ENCODE results near the gene TTC23L. TPM values are rescaled to one million over a fixed set of nuclear protein-coding genes. Genes with fewer than 3 reads are reported as not detected.
A peak's percentile ranks its signal among the peaks of the same experiment; 100 is the strongest.

Gene TTC23L, protein sequence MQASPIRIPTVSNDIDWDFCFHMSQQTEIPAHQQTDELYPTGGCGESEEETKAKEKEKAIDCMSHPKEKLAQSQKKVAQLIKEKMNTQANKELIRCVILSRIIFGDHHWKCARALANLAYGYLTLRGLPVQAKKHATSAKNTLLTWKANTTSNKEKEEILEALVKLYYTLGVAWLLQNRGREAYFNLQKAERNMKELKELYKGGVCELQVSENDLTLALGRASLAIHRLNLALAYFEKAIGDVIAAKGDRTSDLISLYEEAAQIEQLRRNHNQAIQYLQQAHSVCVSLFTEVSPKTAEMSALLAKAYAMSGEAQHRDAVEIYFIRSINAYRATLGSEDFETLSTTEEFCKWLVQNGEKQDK
- polyA plus RNA-seq (ENCODE audit: low read depth in 6 of 6) = 1 to 10 TPM in 1 of 6 donors, under 1 TPM in 1, not detected in 4; 0.29 to 3.6 TPM

DNA sequence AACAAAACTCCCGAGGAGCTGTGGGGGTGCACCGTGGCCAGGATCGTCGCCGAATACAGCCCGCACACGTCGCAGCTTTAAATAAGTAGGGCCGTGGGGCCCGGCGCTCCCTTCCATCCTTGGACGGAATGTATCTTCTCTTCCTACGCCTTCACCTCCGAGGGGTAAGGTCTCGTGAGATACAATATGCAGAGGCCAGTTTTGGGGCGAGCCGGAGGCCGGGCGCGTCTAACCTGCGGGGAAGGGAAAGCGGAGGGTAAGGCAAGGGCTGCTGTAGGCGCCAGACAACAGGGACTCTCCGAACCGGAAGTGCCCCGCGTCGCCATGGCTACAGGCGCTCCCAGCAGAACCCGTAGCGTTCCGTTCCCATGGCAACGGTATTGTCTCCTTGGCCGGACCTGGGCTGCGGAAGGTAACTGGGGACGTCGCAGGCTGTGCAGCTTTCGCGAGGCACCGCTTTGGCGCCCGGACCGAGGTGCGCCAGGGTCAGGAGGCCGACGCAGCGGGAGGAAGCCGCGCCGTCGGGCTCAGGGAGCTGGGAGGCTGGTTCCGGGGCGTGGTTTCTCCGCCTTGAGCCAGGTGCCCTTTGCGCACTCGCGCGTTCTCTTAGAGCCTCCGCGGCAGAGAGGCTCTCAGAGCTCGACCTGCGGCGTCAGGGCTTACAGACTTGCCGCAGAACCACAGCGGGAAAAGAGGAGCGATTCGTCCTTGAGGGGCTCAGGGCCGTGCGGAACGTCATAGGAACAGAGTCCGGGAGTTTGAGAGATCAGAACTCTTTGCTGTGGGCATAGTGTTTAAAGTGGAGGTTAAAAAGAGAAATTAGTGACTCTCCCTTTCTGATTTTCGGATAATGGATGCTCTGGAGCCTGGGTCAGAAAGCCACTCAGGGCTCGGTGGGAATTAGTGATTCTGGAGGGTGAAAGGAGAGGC lies at the start of gene TTC23L:
Gene TTC23L (plus strand): TSS at position 380 of the 930 bp plus-strand sequence. CDS start 1,508 bp downstream, outside the sequence.
- H3K4me1 Mint-ChIP-seq = peaks cover 12 to 16% (median 14%) of the 10 kb centered on the region in 3 donors
- H3K36me3 Mint-ChIP-seq = no peaks in the 10 kb centered on the region
- peak within 1 kb of the TSS; percentile 94 to 100 (median 99) for H3K27ac Mint-ChIP-seq
- ATAC-seq (ENCODE audit: low read depth in 2 of 2) (peak; percentile 89 to 92), DNase-seq (peak; percentile 91)
- H3K27me3 Mint-ChIP-seq = peaks cover 0 to 4% (median 0%) of the 10 kb centered on the region in 3 donors
- H3K4me3 Mint-ChIP-seq = peak within 1 kb of the TSS; percentile 82 to 99 (median 96)
- no peaks in the 10 kb centered on the region for H3K9me3 Mint-ChIP-seq

DNA sequence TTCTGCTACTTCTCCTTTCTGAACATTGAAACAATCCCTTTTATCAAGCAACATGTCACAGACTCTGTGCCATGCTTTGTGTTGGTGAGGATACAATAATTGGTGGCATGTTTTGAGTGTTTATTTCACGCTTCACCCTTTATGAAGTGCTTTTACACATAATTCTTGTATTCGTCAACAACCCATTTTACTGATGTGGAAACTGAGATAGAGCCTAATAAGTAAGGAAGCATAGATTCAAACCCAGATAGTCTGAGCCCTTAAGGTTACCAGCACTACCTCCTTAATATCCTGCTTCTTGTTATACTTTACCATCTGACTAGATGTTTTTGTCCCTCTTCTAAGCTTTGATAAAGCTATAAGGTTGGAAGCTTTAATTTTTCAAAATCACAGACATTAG lies 49.3 kb upstream of the TTC23L start:
- Mint-ChIP-seq H3K9me3 (peaks cover 0 to 14% (median 4%) of the 10 kb centered on the region in 7 donors), H3K27ac (no peak overlapping the region), H3K4me3 (no peak overlapping the region), H3K36me3 (peaks cover 0 to 7% of the 10 kb centered on the region in 2 donors), H3K27me3 (peaks cover 11 to 18% (median 12%) of the 10 kb centered on the region in 3 donors), H3K4me1 (no peaks in the 10 kb centered on the region)
- no peak for ATAC-seq (ENCODE audit: low read depth in 2 of 2)
- DNase-seq = no peak

DNA sequence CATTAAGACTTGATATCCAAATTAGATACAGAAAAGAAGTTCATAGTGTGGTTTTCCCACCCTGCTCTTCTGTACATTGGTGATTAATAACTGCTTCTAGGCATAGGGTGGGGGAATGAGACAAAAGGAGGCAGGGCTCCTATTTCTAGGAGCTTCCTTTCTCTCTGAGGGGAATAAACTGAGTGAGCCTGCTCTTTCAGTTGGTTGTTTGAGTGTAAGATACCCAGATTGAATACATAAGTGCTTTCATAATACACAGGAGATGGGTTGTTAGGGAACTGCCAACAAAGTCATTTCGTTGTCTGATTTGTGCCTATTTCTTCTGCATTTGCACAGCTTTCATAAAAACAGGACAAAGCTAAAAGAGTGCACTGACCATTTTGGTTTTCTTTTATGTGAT lies 48.9 kb upstream of the TTC23L start:
- Mint-ChIP-seq H3K4me1 (no peaks in the 10 kb centered on the region), H3K4me3 (no peak overlapping the region), H3K27ac (no peak overlapping the region), H3K9me3 (peaks cover 0 to 14% (median 4%) of the 10 kb centered on the region in 7 donors), H3K36me3 (peaks cover 0 to 7% of the 10 kb centered on the region in 2 donors), H3K27me3 (peaks cover 11 to 18% (median 12%) of the 10 kb centered on the region in 3 donors)
- ATAC-seq (ENCODE audit: low read depth in 2 of 2) (no peak), DNase-seq (no peak)

DNA sequence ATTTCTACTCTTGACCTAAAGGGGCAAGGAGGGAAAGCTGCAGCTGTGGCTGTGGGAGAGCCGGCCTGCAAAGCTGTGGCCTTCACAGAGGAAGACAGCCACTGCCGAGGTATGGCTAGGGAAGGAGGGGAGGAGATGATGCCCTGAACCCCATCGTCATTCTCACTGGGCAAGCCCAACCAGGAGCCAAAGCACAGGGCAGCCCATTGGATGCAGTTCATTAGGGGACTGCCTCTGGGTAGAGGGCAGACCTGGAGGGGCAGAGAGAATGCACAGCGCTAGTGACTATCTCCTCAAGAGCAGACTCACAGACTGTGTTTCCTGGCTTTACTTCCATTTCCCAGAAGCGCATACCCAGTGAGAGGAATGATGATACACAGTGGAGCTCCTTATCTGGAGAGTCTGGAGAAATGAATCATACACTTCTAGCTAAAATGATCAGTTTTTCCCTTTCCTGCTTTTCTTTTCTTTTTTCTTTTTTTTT lies 47.2 kb upstream of the TTC23L start:
- Mint-ChIP-seq H3K27ac (no peak overlapping the region), H3K4me1 (no peaks in the 10 kb centered on the region), H3K36me3 (peaks cover 0 to 7% of the 10 kb centered on the region in 2 donors), H3K4me3 (no peak overlapping the region), H3K27me3 (peaks cover 6 to 12% (median 6%) of the 10 kb centered on the region in 3 donors), H3K9me3 (peaks cover 0 to 9% (median 2%) of the 10 kb centered on the region in 7 donors)
- ATAC-seq (ENCODE audit: low read depth in 2 of 2) (no peak), DNase-seq (no peak)

DNA sequence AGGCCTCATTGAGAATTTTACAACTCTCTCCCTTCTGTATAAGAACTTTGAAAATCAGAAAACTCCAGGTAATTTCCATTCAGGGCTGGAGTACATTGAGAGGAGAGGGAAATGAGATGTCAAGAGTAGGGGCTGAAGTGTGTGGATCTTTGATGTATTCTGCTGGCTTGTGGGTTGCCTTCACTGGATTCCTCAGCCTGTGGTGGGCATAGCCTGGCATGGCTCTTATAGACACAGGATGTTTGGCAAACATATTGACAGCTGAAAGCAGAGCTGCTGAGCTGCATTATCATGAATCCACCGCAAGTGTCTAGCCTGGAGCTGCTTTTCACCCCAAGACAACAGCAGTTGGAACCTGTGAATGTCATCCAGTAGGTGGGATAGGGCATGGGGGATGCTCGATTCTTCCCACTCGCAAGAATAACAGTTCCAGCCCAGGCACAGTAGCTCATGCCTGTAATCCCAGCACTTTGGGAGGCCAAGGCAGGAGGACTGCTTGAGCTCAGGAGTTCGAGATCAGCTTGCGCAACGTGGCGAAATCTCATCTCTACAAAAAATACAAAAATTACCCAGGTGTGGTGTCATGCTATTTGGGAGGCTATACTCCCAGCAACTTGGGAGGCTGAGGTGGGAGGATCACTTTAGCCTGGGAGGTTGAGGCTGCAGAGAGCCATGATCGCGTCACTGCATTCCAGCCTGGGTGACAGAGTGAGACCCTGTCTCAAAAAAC lies 36.0 kb upstream of the TTC23L start:
- Mint-ChIP-seq H3K27ac (no peak overlapping the region), H3K4me1 (no peaks in the 10 kb centered on the region), H3K36me3 (no peaks in the 10 kb centered on the region), H3K4me3 (no peak overlapping the region), H3K27me3 (peaks cover 0 to 9% (median 0%) of the 10 kb centered on the region in 3 donors), H3K9me3 (no peaks in the 10 kb centered on the region)
- no peak for DNase-seq
- ATAC-seq (ENCODE audit: low read depth in 2 of 2) = no peak

DNA sequence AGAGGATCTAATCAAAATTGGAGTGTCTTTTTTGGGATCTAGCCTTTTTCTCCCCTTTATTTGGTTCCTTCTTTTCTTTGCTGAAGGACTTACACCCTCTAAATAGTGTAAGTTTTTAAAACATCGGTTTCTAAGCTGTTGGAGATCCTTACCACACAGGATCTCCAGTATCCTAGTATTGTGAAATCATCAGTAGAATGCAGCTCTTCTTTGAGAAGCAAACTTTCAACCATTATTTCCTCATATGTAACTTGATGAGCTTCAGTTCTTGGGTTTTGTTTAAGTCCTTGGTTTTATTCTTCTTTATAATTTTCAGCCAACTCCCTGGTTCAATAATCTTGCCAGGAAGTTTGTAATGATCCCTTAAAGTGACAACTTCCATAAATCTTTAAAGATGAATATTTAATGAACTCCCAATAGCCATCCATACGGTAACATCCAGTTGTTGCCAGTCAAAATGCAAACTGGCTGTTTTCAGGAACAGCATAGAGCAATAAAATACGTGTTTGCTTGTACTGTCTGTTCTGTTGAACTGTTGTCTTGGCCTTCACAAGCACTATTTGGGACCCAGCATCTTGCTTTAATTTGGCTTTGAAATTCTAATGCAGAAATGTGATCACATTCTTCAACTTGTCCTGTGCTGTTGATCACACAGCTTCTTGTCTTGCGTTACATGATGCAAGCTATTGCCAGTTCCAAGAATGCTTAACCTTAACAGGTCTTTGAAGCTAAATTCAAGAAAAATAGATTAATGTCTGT lies 34.8 kb upstream of the TTC23L start:
- Mint-ChIP-seq H3K27me3 (peaks cover 0 to 9% (median 0%) of the 10 kb centered on the region in 3 donors), H3K36me3 (no peaks in the 10 kb centered on the region), H3K27ac (no peak overlapping the region), H3K9me3 (no peaks in the 10 kb centered on the region), H3K4me3 (no peak overlapping the region), H3K4me1 (no peaks in the 10 kb centered on the region)
- DNase-seq (no peak), ATAC-seq (ENCODE audit: low read depth in 2 of 2) (no peak)

DNA sequence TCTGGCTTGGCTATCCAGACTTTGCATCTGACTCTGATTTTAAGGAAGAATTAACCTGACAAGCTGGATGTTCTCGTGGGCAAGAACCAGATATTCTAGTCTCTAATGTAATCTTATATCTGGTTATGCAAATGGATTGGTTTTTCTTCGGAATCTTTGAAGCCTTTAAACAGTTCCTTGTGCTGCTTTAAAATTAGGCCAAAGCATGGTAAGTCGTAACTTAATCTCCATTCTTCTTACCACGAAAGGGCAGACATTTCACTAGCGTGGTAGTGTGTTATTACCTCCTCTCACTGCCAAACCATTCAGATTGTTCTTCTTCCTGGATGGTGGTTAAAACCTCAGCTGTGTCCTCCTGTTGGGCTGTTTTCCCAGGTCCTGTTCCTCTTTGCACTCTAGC lies 34.1 kb upstream of the TTC23L start:
- H3K4me3 Mint-ChIP-seq = no peak overlapping the region
- no peaks in the 10 kb centered on the region for H3K4me1 Mint-ChIP-seq
- H3K27me3 Mint-ChIP-seq = peaks cover 0 to 9% (median 0%) of the 10 kb centered on the region in 3 donors
- H3K36me3 Mint-ChIP-seq = no peaks in the 10 kb centered on the region
- no peak overlapping the region for H3K27ac Mint-ChIP-seq
- no peaks in the 10 kb centered on the region for H3K9me3 Mint-ChIP-seq
- no peak for DNase-seq
- no peak for ATAC-seq (ENCODE audit: low read depth in 2 of 2)

DNA sequence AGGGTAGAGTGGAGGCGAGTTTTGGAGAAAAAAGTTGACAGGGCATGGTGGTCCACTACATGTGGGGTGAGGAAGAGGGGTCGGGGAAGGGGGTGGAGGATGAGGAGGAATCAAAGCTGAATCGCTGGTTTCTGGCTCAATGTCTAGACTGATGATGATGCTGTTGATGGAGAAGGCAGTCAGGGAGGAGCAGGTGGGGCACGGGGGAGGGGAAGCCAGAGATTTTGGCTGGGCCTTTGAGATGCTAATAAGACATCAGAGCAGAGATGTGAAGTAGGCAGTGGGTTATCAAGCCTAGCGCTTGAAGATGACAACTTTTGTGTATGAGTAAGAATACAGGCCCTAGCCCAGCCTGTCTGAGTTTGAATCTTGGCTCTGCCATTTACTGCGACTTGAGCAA lies 32.4 kb upstream of the TTC23L start:
- no peak overlapping the region for H3K4me3 Mint-ChIP-seq

DNA sequence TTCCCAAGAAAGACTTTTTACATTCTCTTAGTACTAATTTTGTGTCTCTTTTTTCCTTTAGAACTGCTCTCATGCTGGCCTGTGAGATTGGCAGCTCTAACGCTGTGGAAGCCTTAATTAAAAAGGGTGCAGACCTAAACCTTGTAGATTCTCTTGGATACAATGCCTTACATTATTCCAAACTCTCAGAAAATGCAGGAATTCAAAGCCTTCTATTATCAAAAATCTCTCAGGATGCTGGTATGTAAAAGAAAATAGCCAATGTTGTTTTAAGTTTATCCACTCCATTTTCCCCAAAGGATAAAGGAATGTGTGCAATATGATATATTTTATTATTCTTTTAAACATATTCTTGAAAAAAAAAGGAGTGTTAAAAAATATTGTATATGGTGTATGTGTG lies 27.3 kb upstream of the TTC23L start:
- DNase-seq = no peak
- Mint-ChIP-seq H3K9me3 (no peaks in the 10 kb centered on the region), H3K4me1 (no peaks in the 10 kb centered on the region), H3K36me3 (no peaks in the 10 kb centered on the region), H3K4me3 (no peak overlapping the region), H3K27me3 (no peaks in the 10 kb centered on the region), H3K27ac (no peak overlapping the region)
- no peak for ATAC-seq (ENCODE audit: low read depth in 2 of 2)

More for the DNA sequence above, 32.4 kb upstream of the TTC23L start:
- DNase-seq (no peak), ATAC-seq (ENCODE audit: low read depth in 2 of 2) (no peak)
- Mint-ChIP-seq H3K27ac (no peak overlapping the region), H3K27me3 (peaks cover 0 to 9% (median 0%) of the 10 kb centered on the region in 3 donors), H3K4me1 (no peaks in the 10 kb centered on the region), H3K36me3 (no peaks in the 10 kb centered on the region), H3K9me3 (no peaks in the 10 kb centered on the region)

DNA sequence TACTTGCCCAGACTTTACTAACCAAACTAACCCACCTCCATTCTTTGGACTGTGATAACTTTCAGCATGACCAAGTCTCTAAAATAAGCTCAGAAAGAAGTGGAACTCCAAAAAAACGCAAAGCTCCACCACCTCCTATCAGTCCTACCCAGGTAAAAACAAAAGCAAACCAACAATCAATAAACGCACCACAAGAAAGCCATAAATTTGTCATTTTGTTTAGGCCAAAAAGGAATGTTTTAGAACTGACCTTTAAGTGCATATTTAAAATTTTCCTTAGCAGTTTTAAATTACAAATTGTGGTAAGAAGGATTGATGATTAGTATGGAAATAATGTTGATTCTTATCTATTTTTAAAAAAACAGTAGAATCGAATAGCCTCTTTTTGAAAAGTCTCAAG lies 25.5 kb upstream of the TTC23L start:
- no peak overlapping the region for H3K27ac Mint-ChIP-seq
- no peaks in the 10 kb centered on the region for H3K4me1 Mint-ChIP-seq
- no peaks in the 10 kb centered on the region for H3K27me3 Mint-ChIP-seq
- H3K4me3 Mint-ChIP-seq = no peak overlapping the region
- ATAC-seq (ENCODE audit: low read depth in 2 of 2) = no peak
- no peaks in the 10 kb centered on the region for H3K9me3 Mint-ChIP-seq
- H3K36me3 Mint-ChIP-seq = no peaks in the 10 kb centered on the region
- no peak for DNase-seq

DNA sequence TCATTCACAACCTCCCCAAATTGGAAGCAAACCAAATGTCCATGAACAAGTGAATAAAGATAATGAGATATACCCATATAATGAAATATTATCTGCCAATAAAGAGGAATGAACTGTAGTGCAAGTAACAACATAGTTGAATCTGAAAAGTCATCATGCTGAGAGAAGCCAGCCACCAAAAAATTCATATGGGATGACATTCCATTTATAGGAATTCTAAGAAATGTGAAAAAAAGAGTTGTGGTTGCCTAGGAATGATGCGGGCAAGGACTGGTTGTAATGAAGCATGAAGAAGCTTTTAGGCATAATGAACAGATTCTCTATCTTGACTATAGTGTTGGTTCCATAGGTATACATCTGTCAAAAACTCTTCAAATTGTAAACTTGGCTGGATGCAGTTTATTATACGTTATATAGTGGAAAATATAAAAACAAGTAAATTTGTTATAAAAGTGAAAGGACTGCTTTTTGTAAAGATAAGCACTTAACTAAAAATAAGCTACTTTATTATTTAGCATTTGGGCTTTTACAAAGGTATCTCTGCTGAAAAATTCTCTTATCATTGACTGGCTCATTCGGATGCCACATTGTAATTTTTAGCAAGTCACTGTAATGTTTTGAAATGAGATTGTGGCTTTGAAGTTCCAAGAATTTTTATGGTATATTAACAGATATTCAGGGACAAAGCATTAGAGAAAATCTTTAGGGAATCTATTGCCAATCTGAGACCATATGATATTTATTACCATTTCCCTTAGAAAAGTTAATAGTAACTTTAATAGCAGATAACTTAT lies 21.2 kb upstream of the TTC23L start:
- no peak overlapping the region for H3K4me3 Mint-ChIP-seq
- ATAC-seq (ENCODE audit: low read depth in 2 of 2) (no peak), DNase-seq (no peak)
- no peaks in the 10 kb centered on the region for H3K9me3 Mint-ChIP-seq
- no peaks in the 10 kb centered on the region for H3K27me3 Mint-ChIP-seq
- no peaks in the 10 kb centered on the region for H3K36me3 Mint-ChIP-seq
- no peak overlapping the region for H3K27ac Mint-ChIP-seq
- no peaks in the 10 kb centered on the region for H3K4me1 Mint-ChIP-seq

DNA sequence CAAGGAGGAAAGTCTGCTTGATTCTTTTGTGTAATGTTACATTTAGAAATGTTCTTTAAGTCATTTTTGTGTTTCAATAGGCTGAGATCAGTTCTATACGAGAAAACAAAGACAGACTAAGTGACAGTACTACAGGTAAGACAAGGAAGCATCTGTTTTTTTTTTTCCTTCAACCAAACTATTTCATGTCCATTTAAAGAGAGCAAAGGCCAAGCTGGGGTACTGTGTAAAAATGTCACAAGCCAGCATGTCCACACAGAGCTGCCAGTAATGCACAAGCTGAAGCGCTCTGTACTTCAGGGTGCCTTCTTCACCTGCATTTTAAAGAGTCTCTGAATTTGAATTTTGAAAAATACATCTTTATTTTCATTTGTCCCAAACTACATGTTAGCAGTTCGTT lies 20.2 kb upstream of the TTC23L start:
- H3K36me3 Mint-ChIP-seq = no peaks in the 10 kb centered on the region
- H3K27ac Mint-ChIP-seq = no peak overlapping the region
- H3K4me3 Mint-ChIP-seq = no peak overlapping the region
- H3K27me3 Mint-ChIP-seq = peaks cover 0 to 8% (median 0%) of the 10 kb centered on the region in 3 donors
- no peak for ATAC-seq (ENCODE audit: low read depth in 2 of 2)
- H3K4me1 Mint-ChIP-seq = no peaks in the 10 kb centered on the region
- no peaks in the 10 kb centered on the region for H3K9me3 Mint-ChIP-seq
- DNase-seq = no peak
